ENCODE data around the gene THSD4.

GRCh38 chr15:71804695-71805470, 689.6 kb downstream of the THSD4 start:
- TF ChIP-seq CTCF (conservative IDR thresholded peaks at IDR 0.05 in 1 of 2, IDR thresholded peaks at IDR 0.05 in 1 of 2; ENCODE audit: low read depth in 1 of 2, low read length in 2 of 2) = no peak
- TF ChIP-seq EZH2 (IDR thresholded peaks at IDR 0.05; ENCODE audit: low read length, missing control alignments) = no peak

Data from fibroblast of lung (primary cell).